ENCODE results near the gene BTBD10. TPM values are rescaled to one million over a fixed set of nuclear protein-coding genes. Genes with fewer than 3 reads are reported as not detected.

Gene BTBD10
- total RNA-seq, 6 experiments from 2014 or later: 4.8 to 11.0 (median 7.3) TPM

DNA sequence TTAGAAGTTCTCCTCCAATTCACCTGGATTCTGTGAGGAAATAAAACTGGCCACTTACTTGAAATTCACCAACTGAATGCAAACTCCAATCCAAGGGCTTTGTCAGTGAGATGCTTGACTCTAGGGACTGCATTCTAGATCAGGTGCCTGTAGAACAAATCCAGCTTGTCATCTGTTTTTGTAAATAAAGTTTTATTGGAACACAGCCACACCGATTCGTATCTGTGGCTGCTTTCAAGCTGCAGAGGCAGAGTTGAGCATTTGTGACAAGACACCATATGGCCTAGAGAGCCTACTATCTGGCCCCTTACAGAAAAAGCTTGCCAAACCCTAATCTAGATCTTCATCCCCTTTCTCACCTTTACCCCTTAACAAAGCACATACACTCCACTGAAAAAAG is 82.3 kb downstream of the BTBD10 start:
- H3K9me3 ChIP-seq: no peaks in the 10 kb centered on the region
- no peak for ATAC-seq
- no peak overlapping the region for H3K27ac ChIP-seq
- no peak for DNase-seq
- no peak overlapping the region for H3K4me3 ChIP-seq
- intact Hi-C loops (cut with DNase I): no loop called here
- WGBS (ENCODE audit: insufficient coverage, low coverage, low lambda C conversion rate, missing lambda C conversion rate): 80% methylated on average over 1 of the region's 2 CpGs
- no peaks in the 10 kb centered on the region for H3K4me1 ChIP-seq
- peaks cover 0 to 76% (median 22%) of the 10 kb centered on the region in 4 donors for H3K36me3 ChIP-seq
- H3K27me3 ChIP-seq: no peaks in the 10 kb centered on the region
- TF ChIP-seq POLR2A (IDR thresholded peaks at IDR 0.05): no peak
- TF ChIP-seq, protein P1, sequence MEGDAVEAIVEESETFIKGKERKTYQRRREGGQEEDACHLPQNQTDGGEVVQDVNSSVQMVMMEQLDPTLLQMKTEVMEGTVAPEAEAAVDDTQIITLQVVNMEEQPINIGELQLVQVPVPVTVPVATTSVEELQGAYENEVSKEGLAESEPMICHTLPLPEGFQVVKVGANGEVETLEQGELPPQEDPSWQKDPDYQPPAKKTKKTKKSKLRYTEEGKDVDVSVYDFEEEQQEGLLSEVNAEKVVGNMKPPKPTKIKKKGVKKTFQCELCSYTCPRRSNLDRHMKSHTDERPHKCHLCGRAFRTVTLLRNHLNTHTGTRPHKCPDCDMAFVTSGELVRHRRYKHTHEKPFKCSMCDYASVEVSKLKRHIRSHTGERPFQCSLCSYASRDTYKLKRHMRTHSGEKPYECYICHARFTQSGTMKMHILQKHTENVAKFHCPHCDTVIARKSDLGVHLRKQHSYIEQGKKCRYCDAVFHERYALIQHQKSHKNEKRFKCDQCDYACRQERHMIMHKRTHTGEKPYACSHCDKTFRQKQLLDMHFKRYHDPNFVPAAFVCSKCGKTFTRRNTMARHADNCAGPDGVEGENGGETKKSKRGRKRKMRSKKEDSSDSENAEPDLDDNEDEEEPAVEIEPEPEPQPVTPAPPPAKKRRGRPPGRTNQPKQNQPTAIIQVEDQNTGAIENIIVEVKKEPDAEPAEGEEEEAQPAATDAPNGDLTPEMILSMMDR (IDR thresholded peaks at IDR 0.05): no peak

DNA sequence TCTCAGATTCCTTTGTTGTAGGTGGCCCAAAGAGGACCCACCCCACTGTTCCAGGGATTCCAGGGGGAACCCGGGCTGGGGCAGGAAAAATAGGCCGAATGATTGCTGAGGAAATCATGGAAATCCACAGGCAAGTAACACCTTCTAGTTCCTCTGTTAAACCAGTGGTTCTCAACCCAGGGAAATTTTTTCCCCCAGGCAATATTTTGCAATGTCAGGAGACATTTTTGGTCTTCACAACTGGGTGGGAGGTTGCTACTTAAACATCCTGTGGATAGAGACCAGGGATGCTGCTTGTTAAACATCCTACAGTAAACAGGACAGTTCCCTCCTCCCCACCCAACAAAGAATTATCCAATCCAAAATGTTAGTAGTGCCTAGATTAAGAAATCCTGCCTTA is 84.7 kb downstream of the BTBD10 start:
- WGBS (ENCODE audit: insufficient coverage, low coverage, low lambda C conversion rate, missing lambda C conversion rate): 100% methylated on average over 2 of the region's 2 CpGs
- H3K36me3 ChIP-seq: peaks cover 0 to 93% (median 33%) of the 10 kb centered on the region in 4 donors
- no peaks in the 10 kb centered on the region for H3K4me1 ChIP-seq
- DNase-seq: no peak
- ATAC-seq: no peak
- H3K4me3 ChIP-seq: no peak overlapping the region
- H3K27ac ChIP-seq: no peak overlapping the region
- no peak for TF ChIP-seq POLR2A (IDR thresholded peaks at IDR 0.05)
- TF ChIP-seq, protein P1 (IDR thresholded peaks at IDR 0.05): no peak
- H3K9me3 ChIP-seq: no peaks in the 10 kb centered on the region
- intact Hi-C loops (cut with DNase I): no loop called here
- H3K27me3 ChIP-seq: no peaks in the 10 kb centered on the region

DNA sequence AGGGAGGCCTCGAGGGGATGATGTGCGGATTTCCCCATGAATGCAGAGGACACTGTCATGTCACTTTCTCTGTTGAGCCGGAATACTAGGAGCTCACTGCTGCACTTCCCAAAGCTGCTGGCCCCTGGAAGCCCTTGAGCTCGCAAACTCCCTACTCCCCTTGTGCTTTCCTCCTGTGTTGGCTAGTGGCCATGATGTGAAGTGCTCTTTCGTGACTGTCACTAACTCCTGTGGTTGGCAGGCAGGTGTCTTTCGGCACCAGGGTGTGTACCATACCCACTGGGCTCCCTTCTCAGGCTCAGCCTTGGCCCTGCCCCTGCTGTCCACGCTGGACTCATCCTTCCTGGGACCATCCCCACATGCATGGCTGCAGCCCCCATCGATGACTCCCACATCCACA is 86.2 kb downstream of the BTBD10 start:
- Histone ChIP-seq H3K36me3 (peaks cover 0 to 97% (median 44%) of the 10 kb centered on the region in 4 donors), H3K4me3 (no peak overlapping the region), H3K27ac (no peak overlapping the region), H3K4me1 (no peaks in the 10 kb centered on the region), H3K9me3 (no peaks in the 10 kb centered on the region), H3K27me3 (no peaks in the 10 kb centered on the region)
- DNase-seq (no peak), ATAC-seq (peak in 1 of 4 donors; percentile 16)
- TF ChIP-seq, protein P1 (IDR thresholded peaks at IDR 0.05): no peak
- no peak for TF ChIP-seq POLR2A (IDR thresholded peaks at IDR 0.05)
- 90% methylated on average over 2 of the region's 8 CpGs for WGBS (ENCODE audit: insufficient coverage, low coverage, low lambda C conversion rate, missing lambda C conversion rate)
- intact Hi-C loops (cut with DNase I): no loop called here

DNA sequence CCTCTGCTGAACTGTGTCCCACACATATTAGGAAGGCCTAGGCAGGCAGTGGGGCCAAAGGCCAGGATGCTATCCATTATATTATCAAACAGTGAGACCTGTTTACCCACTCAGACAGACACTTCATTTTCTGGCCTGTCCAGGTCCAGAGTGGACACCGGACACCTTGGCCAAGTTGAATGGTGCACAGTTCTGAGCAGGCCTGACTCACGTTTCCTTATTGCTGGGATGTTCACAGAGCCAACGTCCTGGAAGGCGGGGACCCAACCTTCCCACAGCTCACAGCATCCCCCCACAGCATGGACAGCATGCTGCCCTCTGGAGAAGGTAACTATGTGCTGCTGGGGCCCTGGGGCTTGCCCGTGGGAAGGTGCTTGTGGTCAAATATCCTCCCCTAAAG is 86.6 kb downstream of the BTBD10 start:
- Histone ChIP-seq H3K36me3 (peaks cover 0 to 100% (median 46%) of the 10 kb centered on the region in 4 donors), H3K4me3 (no peak overlapping the region), H3K27ac (no peak overlapping the region), H3K27me3 (no peaks in the 10 kb centered on the region), H3K9me3 (no peaks in the 10 kb centered on the region), H3K4me1 (no peaks in the 10 kb centered on the region)
- intact Hi-C loops (cut with DNase I): no loop called here
- DNase-seq: no peak
- no peak for TF ChIP-seq POLR2A (IDR thresholded peaks at IDR 0.05)
- TF ChIP-seq, protein P1 (IDR thresholded peaks at IDR 0.05): no peak
- WGBS (ENCODE audit: insufficient coverage, low coverage, low lambda C conversion rate, missing lambda C conversion rate): no CpG with 5 or more reads among the region's 5 CpGs
- ATAC-seq: no peak

DNA sequence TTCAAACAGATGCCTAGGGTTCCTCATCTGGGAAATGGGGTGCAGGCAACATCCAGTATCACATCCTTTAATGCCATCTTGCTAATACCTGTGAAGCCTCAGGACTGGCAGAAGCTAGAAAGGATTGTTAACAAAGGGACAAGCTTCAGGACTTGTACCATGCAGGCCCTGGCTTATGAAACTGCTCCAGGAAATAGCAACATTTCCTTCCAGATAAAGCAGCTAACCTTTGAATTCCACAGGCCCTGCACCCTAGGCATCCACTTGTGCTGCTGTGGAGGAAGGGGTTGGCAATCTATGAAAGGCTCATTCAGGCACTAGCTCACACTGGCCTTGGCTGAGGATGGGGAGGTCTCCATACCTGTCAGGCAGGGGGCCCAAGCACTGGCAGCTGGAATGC is 87.2 kb downstream of the BTBD10 start:
- Histone ChIP-seq H3K36me3 (peaks cover 0 to 97% (median 48%) of the 10 kb centered on the region in 4 donors), H3K27ac (no peak overlapping the region)
- ATAC-seq: peak in 3 of 4 donors; percentile 25 to 45 (median 35)

More for the DNA sequence above, 87.2 kb downstream of the BTBD10 start:
- TF ChIP-seq, protein P1 (IDR thresholded peaks at IDR 0.05): no peak
- TF ChIP-seq POLR2A (IDR thresholded peaks at IDR 0.05): no peak
- no peaks in the 10 kb centered on the region for H3K27me3 ChIP-seq
- H3K4me1 ChIP-seq: no peaks in the 10 kb centered on the region
- no peak overlapping the region for H3K4me3 ChIP-seq
- H3K9me3 ChIP-seq: no peaks in the 10 kb centered on the region
- DNase-seq: no peak
- intact Hi-C loops (cut with DNase I): no loop called here
